Stimulated activated CD8-positive, alpha-beta memory T cell treated with anti-CD3 and anti-CD28 coated beads, Interleukin-4, amount 100 ng/mL, for 1 hour (primary cell): Measurements from ENCODE around the gene TMEM239.
"Not testable (repeated sequence)": the region's sequence is repeated elsewhere in the genome, so short reads cannot be mapped to it uniquely, and the experiment has no call there.

ENCODE experiments used
- DNase-seq, 2 donors: peaks; one replicate each; pipeline ENCODE4 v3.0.0-alpha.2; 2020; ENCODE audit warnings: low read depth in 2 of 2, low spot score in 1 of 2

Gene TMEM239

DNA sequence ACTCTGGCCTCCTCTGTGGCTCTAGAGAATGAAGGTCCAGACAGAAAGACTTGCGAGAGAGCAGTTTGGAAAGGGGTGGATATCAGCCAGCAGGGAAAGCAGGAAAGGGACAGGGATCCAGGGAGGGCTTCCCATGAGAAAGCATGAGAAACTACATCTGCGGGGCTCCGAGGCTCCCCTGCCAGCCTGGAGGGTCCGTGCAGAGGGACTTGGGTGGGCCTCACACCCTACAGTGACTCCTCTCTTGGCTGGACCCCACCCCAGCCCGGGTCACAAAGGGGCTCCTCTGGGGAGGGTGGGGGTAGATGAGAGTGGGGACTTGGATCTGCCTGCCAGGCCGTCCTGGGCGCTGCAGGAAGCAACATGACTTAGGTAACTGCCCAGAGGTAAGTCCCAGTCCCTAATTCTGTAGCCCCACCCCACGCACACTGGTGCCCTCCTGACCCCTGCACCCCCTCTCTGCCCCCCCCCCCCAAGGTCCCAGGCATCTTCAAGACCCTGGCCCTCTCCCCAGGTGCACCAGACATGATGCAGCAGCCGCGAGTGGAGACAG lies at the start of gene TMEM239:
TMEM239 (plus strand) TSS at position 335 of the 553 bp plus-strand sequence; CDS start at position 526, 191 bp downstream.
- no peak for DNase-seq

DNA sequence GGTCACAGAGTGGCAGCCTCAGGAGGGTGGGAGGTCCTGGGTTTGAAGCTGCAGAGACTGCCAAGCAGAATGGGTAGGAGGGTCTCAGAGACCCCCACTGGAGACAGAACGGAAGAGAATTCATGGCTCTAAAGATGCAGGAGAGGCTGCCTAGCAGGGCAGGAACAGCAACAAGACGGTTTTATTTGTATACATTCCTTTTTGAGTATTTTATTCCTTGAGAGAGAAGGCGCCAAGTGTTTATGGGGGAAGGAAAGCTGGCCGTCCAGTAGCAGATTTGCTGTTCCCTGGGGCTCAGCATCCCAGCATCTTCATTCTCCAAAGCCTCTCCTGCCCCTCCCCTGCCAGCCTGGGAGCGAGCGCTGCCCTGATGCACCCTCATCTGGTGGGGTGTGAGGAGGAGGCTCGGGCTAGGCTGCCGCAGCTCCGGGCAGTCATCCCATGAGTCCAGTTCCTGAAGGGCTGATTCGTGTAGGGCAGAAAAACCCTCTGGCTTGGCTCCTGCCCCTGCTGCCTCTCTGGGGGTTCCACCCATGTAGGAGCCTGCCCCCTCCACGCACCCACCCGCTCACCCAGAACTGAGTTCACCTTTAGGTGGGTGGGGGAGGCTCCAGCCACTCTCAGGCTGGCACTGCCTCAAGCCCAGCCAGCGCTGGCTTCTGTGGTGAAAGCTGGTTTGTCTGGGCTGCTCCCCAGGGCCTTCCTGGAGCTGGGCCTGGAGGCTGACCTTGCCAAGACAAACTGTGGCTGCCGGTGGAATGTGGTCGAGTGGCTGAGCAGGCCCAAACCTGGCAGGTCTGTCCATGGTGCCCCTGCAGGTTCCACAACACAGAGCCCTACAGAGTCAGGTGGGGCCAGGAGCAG lies 48.2 kb upstream of the TMEM239 start:
- DNase-seq: no peak

DNA sequence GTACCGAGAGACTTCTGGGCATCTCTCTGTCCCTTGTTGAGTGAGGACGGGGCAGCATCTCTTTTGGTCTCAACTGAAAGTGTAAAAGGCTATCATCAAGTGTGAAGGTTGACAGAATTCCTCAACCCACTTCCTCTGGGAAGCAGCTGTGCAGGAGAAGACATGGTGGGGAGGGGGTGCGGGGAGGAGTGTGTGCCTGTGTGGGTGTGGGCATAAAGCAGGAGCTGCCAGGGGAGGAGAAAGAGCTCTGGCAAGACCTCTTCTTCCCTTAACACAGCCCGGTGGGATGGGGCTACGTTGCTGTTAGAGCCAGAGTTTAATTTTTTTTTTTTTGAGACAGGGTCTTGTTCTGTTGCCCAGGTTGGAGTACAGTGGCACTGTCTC lies 47.5 kb upstream of the TMEM239 start:
- no peak for DNase-seq

GRCh38 chr20:2770091-2770490 lies 46.1 kb upstream of the TMEM239 start:
- DNase-seq: not testable (repeated sequence)

GRCh38 chr20:2771631-2772080 lies 44.5 kb upstream of the TMEM239 start:
- DNase-seq: no peak

GRCh38 chr20:2773812-2774211 lies 42.4 kb upstream of the TMEM239 start:
- no peak for DNase-seq

GRCh38 chr20:2775139-2775538 lies 41.0 kb upstream of the TMEM239 start:
- DNase-seq: no peak

DNA sequence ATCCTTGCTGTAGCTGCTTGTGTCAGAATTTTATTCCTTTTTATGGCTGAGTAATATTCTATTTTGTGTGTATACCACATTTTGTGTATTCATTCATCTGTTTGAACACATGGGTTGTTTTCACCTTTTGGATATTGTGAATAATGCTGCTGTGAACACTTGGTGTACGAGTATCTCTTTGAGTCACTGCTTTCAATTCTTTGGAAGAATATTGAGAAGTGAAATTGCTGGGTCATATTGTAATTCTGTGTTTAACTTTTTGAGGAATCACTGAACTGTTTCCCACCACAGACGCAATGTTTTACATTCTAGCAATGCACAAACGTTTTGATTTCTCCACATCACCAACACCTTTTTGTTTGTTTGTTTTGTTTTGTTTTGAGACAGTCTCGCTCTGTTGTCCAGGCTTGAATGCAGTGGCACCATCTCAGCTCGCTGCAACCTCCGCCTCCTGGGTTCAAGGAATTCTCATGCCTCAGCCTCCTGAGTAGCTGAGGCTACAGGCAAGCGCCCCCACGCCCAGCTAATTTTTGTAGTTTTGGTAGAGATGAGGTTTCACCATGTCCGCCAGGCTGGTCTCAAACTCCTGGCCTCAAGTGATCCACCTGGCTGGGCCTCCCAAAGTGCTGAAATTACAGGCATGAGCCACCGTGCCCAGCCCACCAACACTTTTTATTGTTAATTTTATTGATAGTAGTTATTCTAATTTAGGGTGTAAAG lies 37.4 kb upstream of the TMEM239 start:
- DNase-seq: no peak

GRCh38 chr20:2780948-2781347 lies 35.2 kb upstream of the TMEM239 start:
- no peak for DNase-seq

DNA sequence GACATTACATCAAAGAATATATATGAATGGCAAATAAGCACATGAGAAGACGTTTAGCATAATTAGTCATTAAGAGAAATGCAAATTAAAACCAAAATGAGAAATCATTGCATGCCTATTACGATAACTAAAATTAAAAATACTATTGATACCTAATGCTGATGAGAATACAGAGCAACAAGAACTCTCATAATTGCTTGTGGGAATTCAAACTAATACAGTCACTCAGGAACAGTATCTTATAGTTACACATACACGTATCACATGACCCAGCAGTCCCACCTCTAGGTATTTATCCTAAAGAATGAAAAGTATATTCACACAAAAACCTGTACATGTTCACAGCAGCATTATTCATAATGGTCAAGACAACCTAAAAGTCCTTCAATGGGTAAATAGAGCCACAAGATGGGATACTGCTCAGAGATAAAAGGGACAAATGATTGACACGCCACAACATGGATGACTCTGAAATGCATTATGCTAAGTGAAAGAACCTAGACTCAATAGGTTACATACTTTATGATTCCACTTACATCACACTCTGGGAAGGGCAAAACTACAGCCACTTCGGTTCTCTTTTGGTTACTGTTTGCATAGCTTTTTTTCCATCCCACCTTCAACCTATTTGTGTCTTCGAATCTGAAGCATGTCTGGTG lies 32.1 kb upstream of the TMEM239 start:
- no peak for DNase-seq

- no peak for DNase-seq
Observed at GRCh38 chr20:2793471-2793870, 22.7 kb upstream of the TMEM239 start.

DNA sequence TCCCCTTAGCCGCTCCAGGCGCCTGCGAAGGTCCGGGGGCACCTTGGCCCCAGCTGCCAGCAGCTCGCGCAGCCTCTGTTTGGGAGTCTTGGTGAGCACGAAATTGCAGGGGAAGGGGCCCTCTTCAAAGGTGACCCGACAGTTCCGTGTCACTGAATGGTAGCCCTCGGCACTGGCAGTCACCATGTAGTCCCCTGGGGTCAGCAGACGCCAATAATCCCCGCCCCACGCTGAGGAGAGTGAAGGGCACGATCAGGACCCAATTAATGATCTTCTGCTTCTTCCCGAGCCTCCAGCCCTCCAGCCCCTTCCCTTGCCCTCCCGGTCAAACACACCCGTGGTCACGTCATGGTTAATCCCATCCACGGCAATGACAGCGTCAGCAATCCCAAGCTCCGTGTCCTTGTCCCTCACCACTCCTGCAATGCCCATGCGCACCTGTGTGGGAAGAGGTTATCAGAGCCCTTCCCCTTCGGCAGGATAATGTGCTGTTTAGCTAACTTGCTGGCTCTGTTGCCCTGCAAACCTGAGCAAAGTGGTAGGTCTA lies 21.9 kb upstream of the TMEM239 start:
- DNase-seq: no peak

GRCh38 chr20:2794866-2795447 lies 21.2 kb upstream of the TMEM239 start:
- DNase-seq: no peak

DNA sequence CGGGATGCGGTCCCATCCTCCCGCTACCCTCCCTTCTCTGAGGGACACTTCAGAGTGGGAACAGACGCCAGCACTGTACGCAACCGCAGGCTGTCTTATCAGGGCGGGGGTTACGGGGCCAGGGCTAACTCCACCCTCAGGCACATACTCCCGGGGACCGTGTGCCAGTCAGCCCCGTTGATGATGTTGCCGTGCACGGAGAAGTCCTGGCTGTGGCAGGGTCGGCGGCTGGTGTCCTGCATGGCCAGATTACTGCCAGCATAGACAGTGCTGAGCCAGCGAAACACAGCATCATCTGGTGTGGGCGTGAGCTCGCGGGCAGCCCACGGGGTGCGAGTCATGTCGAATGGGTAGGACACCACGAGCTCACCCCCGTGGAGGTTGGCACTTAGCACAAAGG lies 20.7 kb upstream of the TMEM239 start:
- no peak for DNase-seq

DNA sequence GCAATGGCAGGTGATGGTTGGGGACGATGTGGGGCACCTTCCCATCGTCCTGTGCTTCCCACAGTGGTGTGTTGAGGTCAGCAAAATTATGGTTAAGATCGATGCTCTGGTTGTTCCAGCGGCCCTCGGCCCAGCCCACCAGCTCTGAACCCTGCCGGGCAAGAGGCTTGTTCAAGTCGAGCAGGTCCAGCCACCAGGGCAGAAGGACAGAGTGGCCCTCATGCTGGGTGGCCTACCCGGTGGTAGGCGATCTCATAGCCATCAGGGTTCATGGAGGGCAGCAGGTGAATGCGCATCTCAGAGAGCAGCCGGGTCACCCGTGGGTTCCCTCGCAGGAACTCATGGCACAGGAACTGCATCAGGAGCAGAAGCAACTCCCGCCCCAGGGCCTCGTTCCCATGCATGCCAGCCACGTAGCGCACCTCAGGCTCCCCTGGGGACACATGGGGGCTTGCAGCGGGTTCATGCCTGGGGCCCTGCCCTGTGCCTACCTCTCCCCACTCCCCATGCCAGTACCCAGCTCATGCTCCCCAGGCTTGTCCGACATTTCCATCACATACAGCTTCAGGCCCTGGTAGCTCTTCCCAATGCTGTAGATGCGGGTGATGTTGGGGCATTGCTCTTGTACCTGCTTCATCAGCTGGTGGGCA lies 20.0 kb upstream of the TMEM239 start:
- no peak for DNase-seq

- no peak for DNase-seq
Observed at GRCh38 chr20:2797136-2797983, 18.8 kb upstream of the TMEM239 start.

DNA sequence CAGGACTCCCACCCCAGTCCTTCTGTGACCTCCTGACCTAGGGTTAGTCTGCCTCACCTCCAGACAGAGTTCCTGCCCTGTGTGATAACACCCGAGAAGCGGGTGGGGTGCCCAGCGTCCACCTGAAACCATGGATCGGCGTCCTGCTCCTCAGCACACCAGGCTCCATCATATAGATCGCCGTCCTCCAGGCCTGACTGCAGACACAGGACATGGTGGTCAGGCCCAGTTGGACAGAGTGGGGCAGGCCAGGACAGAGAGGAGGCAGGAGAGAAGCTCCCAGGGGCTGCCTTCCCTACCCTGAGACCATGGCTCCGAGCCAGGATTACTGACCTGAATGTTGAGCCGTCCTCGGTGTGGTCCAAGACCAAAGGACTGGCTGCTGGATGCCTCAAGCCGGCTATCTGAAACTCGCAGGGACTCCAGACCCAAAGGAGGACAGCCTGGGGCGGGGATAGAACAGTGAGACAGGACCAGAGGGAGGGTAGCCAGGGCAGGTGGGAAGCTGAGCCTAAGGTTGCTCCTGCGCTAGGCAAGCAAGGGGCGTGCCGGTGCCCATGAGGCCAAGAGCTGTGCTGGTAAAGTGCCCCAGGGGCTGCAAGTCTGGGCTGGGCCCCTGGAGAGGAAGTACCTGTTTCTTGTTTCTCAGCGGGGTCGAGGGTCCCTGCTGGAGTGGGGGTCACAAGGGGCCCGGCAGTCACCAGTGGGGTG lies 17.9 kb upstream of the TMEM239 start:
- no peak for DNase-seq

GRCh38 chr20:2798814-2799213 lies 17.4 kb upstream of the TMEM239 start:
- DNase-seq: no peak

- DNase-seq: no peak
Observed at GRCh38 chr20:2799271-2799670, 16.9 kb upstream of the TMEM239 start.
